Right forelimb (tissue), 1 donor: ENCODE measurements around the gene FEZF2.

ENCODE experiments used
- DNase-seq: peaks from one replicate; pipeline ENCODE4 v3.0.0-alpha.2; 2018

Gene FEZF2

GRCh38 chr3:62372621-62373041 lies 719 bp downstream of the FEZF2 start:
- no peak for DNase-seq

GRCh38 chr3:62371720-62372591 lies 1.4 kb downstream of the FEZF2 start:
- no peak for DNase-seq

- DNase-seq: no peak
These were observed 2.3 kb downstream of the FEZF2 start for GRCh38 chr3:62370858-62371719.

GRCh38 chr3:62370112-62370857 lies 3.1 kb downstream of the FEZF2 start:
- no peak for DNase-seq

- DNase-seq: no peak
These were observed 3.9 kb downstream of the FEZF2 start for GRCh38 chr3:62369476-62369743.

GRCh38 chr3:62368705-62369475 lies 4.5 kb downstream of the FEZF2 start:
- no peak for DNase-seq

GRCh38 chr3:62368290-62368704 lies 5.1 kb downstream of the FEZF2 start:
- DNase-seq: no peak

GRCh38 chr3:62367763-62368195 lies 5.6 kb downstream of the FEZF2 start:
- no peak for DNase-seq

- DNase-seq: no peak
These were observed 7.2 kb downstream of the FEZF2 start for GRCh38 chr3:62366126-62366484.

GRCh38 chr3:62365391-62366125 lies 7.8 kb downstream of the FEZF2 start:
- no peak for DNase-seq

GRCh38 chr3:62364191-62364590 lies 9.2 kb downstream of the FEZF2 start:
- no peak for DNase-seq

GRCh38 chr3:62363275-62363674 lies 10.1 kb downstream of the FEZF2 start:
- no peak for DNase-seq

- no peak for DNase-seq
These were observed 11.5 kb downstream of the FEZF2 start for GRCh38 chr3:62361824-62362223.

GRCh38 chr3:62361261-62361660 lies 12.1 kb downstream of the FEZF2 start:
- no peak for DNase-seq

GRCh38 chr3:62359531-62359930 lies 13.8 kb downstream of the FEZF2 start:
- DNase-seq: no peak

GRCh38 chr3:62356356-62356755 lies 17.0 kb downstream of the FEZF2 start:
- DNase-seq: no peak

GRCh38 chr3:62355703-62356102 lies 17.6 kb downstream of the FEZF2 start:
- DNase-seq: no peak

GRCh38 chr3:62343755-62344154 lies 29.6 kb downstream of the FEZF2 start:
- no peak for DNase-seq

GRCh38 chr3:62335196-62335595 lies 38.2 kb downstream of the FEZF2 start:
- DNase-seq: no peak

- DNase-seq: no peak
These were observed 40.5 kb downstream of the FEZF2 start for GRCh38 chr3:62332835-62333244.

- no peak for DNase-seq
These were observed 41.3 kb downstream of the FEZF2 start for GRCh38 chr3:62332017-62332416.

- DNase-seq: no peak
These were observed 43.4 kb downstream of the FEZF2 start for GRCh38 chr3:62329971-62330370.
